GM13977 (cell line): Measurements from ENCODE around the gene IQCH.

Experiments
- DNase-seq: peaks from one replicate; pipeline ENCODE4 v3.0.0; 2012; ENCODE audit warnings: low spot score
- CTCF ChIP-seq: IDR thresholded peaks from 2 replicates; pipeline ENCODE4 v1.5.1; 2012; ENCODE audit warnings: mild to moderate bottlenecking, control low read depth; ENCODE audit not compliant: insufficient read depth; ENCODE audit errors: extremely low read depth, missing control alignments
- in situ Hi-C: fragments of 300-500 bp; cut with MboI; formaldehyde crosslinking; loops from one replicate; pipeline ENCODE4 v1.12.0; 2022; ENCODE audit warnings: low sequenced_read_pairs, low pct_unique_long_range_greater_than_20kb, mixed read lengths, inconsistent platforms; ENCODE audit not compliant: unreplicated experiment

Gene IQCH

DNA sequence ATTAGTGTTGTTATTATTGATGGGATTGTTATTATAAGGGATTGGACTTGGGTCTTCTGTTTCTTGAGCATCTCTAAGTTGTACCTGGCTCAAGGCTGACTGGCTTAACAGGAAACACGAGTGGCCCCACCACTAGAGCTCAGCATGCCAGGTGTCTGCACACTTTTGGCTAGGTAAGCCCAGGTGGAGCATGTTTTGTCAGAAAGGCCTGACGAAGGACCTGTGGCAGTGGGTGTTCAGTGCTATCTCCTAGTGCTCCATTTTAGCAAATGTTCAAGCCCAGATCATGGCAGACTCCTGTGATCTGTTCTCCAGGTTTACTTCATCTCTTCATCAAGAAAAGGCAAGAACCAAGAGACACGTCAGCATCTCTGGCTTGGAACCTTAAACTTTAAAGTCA lies 291.3 kb downstream of the IQCH start:
- DNase-seq: no peak
- in situ Hi-C loops: no loop called here
- TF ChIP-seq CTCF: no peak

- no peak for DNase-seq
- no peak for TF ChIP-seq CTCF
- in situ Hi-C loops: no loop called here
Measured at GRCh38 chr15:67547064-67547463, 292.5 kb downstream of the IQCH start.

GRCh38 chr15:67547836-67548235 lies 293.2 kb downstream of the IQCH start:
- TF ChIP-seq CTCF: no peak
- DNase-seq: no peak
- in situ Hi-C loops: no loop called here

DNA sequence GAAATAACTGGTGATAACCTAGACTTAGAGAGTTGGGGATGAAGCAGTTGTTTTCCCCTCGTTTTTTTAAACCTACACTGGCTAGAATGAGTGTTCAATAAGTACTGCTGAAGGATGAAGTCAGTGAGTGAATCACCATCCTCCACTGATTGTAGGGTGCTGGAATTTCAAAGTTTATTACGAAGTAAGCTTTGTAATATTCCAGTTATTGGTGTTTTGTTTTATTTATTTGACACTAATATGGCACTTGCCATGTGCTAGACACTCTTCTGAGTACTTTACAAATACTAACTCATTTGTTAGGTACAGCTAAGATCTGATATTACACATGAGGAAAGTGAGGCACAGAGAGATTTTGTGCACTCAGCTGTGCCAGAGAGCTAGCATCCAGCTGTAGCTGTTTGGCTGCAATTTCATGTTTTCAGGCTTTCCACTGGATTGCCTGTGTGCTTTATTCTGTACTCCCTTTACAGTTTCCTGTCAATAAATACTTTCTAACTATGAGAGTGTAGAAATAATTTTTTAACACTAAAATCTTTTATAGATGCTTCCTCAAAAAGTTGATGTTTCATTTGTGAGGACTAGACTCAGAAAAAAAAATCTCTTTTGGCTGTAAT lies 293.8 kb downstream of the IQCH start:
- in situ Hi-C loops: no loop called here
- no peak for DNase-seq
- no peak for TF ChIP-seq CTCF

GRCh38 chr15:67548862-67549651 lies 294.5 kb downstream of the IQCH start:
- in situ Hi-C loops: no loop called here
- no peak for DNase-seq
- TF ChIP-seq CTCF: no peak

- TF ChIP-seq CTCF: no peak
- in situ Hi-C loops: no loop called here
- DNase-seq: no peak
Measured at GRCh38 chr15:67549736-67550135, 295.1 kb downstream of the IQCH start.
